ENCODE data around the gene MN1.

Gene MN1

GRCh38 chr22:27801616-27802345 lies at the start of gene MN1:
TSS of gene MN1 (minus strand) at chr22:27801756. CDS start at chr22:27800543, 1,213 bp downstream.
- peak; percentile 49 to 71 (median 53) for DNase-seq

- no peak for DNase-seq
Measured at GRCh38 chr22:27850000-27850521, 48.5 kb upstream of the MN1 start.

- no peak for DNase-seq
Measured at GRCh38 chr22:27848005-27848404, 46.4 kb upstream of the MN1 start.

- DNase-seq = no peak
Measured at GRCh38 chr22:27846910-27847309, 45.4 kb upstream of the MN1 start.

- DNase-seq = no peak
Measured at GRCh38 chr22:27846248-27846757, 44.7 kb upstream of the MN1 start.

GRCh38 chr22:27845644-27846043 lies 44.1 kb upstream of the MN1 start:
- DNase-seq = no peak

GRCh38 chr22:27844656-27845591 lies 43.4 kb upstream of the MN1 start:
- no peak for DNase-seq

GRCh38 chr22:27844256-27844655 lies 42.7 kb upstream of the MN1 start:
- DNase-seq = no peak

- no peak for DNase-seq
Measured at GRCh38 chr22:27843441-27843840, 41.9 kb upstream of the MN1 start.

- no peak for DNase-seq
Measured at GRCh38 chr22:27842669-27843431, 41.3 kb upstream of the MN1 start.

- no peak for DNase-seq
Measured at GRCh38 chr22:27842201-27842600, 40.6 kb upstream of the MN1 start.

- DNase-seq = no peak
Measured at GRCh38 chr22:27840436-27840835, 38.9 kb upstream of the MN1 start.

GRCh38 chr22:27839057-27839660 lies 37.6 kb upstream of the MN1 start:
- DNase-seq = no peak

- no peak for DNase-seq
Measured at GRCh38 chr22:27836181-27836580, 34.6 kb upstream of the MN1 start.

- no peak for DNase-seq
Measured at GRCh38 chr22:27835446-27835845, 33.9 kb upstream of the MN1 start.

GRCh38 chr22:27834364-27835185 lies 33.0 kb upstream of the MN1 start:
- DNase-seq = no peak

- DNase-seq = no peak
Measured at GRCh38 chr22:27833803-27834202, 32.2 kb upstream of the MN1 start.

- DNase-seq = no peak
Measured at GRCh38 chr22:27832606-27833005, 31.1 kb upstream of the MN1 start.

GRCh38 chr22:27829620-27830019 lies 28.1 kb upstream of the MN1 start:
- no peak for DNase-seq

GRCh38 chr22:27827604-27828587 lies 26.3 kb upstream of the MN1 start:
- no peak for DNase-seq

Data from suppressor macrophage treated with lipopolysaccharide for 1 hour (primary cell).